Inferior parietal cortex (tissue), 1 donor: ENCODE results near the gene ETV5.
A peak's percentile ranks its signal among the peaks of the same experiment; 100 is the strongest.

Experiments used
- DNase-seq: peaks from one replicate; pipeline ENCODE4 v3.0.0-alpha.2; 2016; ENCODE audit errors: extremely low spot score

Gene ETV5

GRCh38 chr3:186095561-186096081 lies 13.3 kb downstream of the ETV5 start:
- DNase-seq = peak; percentile 52

GRCh38 chr3:186094696-186095425 lies 14.0 kb downstream of the ETV5 start:
- no peak for DNase-seq

GRCh38 chr3:186094271-186094670 lies 14.6 kb downstream of the ETV5 start:
- no peak for DNase-seq

- DNase-seq = no peak
Observed at GRCh38 chr3:186093271-186093900, 15.5 kb downstream of the ETV5 start.

GRCh38 chr3:186092360-186093070 lies 16.4 kb downstream of the ETV5 start:
- no peak for DNase-seq

- no peak for DNase-seq
Observed at GRCh38 chr3:186090901-186091300, 18.0 kb downstream of the ETV5 start.

GRCh38 chr3:186088335-186088734 lies 20.6 kb downstream of the ETV5 start:
- no peak for DNase-seq

- no peak for DNase-seq
Observed at GRCh38 chr3:186084264-186084663, 24.6 kb downstream of the ETV5 start.

- peak; percentile 47 for DNase-seq
Observed at GRCh38 chr3:186083746-186084145, 25.1 kb downstream of the ETV5 start.

- no peak for DNase-seq
Observed at GRCh38 chr3:186082150-186082549, 26.7 kb downstream of the ETV5 start.

GRCh38 chr3:186081678-186082077 lies 27.2 kb downstream of the ETV5 start:
- DNase-seq = no peak

- DNase-seq = peak; percentile 40
Observed at GRCh38 chr3:186080849-186081438, 27.9 kb downstream of the ETV5 start.

- DNase-seq = no peak
Observed at GRCh38 chr3:186079925-186080324, 29.0 kb downstream of the ETV5 start.

- no peak for DNase-seq
Observed at GRCh38 chr3:186077466-186077865, 31.4 kb downstream of the ETV5 start.

- DNase-seq = no peak
Observed at GRCh38 chr3:186075931-186076567, 32.8 kb downstream of the ETV5 start.

GRCh38 chr3:186075489-186075888 lies 33.4 kb downstream of the ETV5 start:
- DNase-seq = no peak

GRCh38 chr3:186073641-186074040 lies 35.2 kb downstream of the ETV5 start:
- DNase-seq = no peak

- no peak for DNase-seq
Observed at GRCh38 chr3:186070996-186071395, 37.9 kb downstream of the ETV5 start.

- DNase-seq = no peak
Observed at GRCh38 chr3:186070550-186070949, 38.3 kb downstream of the ETV5 start.

GRCh38 chr3:186070133-186070532 lies 38.8 kb downstream of the ETV5 start:
- DNase-seq = no peak

- DNase-seq = no peak
Observed at GRCh38 chr3:186069199-186069598, 39.7 kb downstream of the ETV5 start.

GRCh38 chr3:186068243-186068552 lies 40.7 kb downstream of the ETV5 start:
- DNase-seq = no peak
